Measurements from ENCODE around the gene PTEN.
A peak's percentile ranks its signal among the peaks of the same experiment; 100 is the strongest.
"Not testable (repeated sequence)": the region's sequence is repeated elsewhere in the genome, so short reads cannot be mapped to it uniquely, and the experiment has no call there.

PTEN gene

GRCh38 chr10:87846023-87846422, 17.4 kb upstream of the PTEN start:
- no peak for DNase-seq

DNA sequence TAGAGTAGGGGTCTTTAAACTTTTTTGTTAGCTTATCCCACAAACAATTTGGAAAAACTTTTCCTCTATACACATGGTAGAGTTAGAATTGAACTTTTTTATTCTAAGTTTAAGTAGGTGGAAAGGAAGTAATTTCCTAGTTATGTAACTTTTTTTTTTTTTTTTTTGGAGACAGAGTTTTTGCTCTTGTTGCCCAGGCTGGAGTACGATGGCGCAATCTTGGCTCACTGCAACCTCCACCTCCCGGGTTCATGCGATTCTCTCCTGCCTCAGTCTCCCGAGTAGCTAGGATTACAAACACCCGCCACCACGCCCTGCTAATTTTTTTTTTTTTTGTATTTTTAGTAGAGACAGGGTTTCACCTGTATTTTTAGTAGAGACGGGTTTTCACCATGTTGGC, 16.7 kb upstream of the PTEN start:
- DNase-seq, result not testable (repeated sequence)

- DNase-seq, result no peak
These were observed 15.9 kb upstream of the PTEN start for GRCh38 chr10:87847550-87847949.

GRCh38 chr10:87849001-87849400, 14.4 kb upstream of the PTEN start:
- no peak for DNase-seq

DNA sequence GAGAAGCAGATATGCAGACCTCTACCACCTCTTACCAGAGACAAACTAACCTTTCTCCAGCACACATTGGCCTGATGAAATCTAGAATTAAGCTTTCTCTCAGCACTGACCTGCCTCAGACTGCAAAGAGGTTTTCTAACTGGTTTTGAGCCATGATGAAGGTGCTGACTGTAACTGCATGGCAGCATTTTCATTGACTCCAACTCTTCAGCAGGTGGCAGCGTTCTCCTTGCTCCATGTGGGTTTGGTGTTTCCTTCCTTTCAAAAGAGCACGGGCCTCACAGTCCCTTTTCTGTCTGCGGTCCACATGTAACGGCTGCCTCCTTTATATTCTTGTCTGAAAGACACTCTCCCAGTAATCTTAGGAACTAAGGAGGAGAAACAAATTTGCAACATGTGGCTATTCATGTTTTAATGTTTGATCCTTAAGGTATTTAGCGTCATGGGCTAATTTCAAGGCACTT, 12.7 kb upstream of the PTEN start:
- DNase-seq, result peak in 1 of 2 donors; percentile 27

GRCh38 chr10:87852089-87852488, 11.3 kb upstream of the PTEN start:
- no peak for DNase-seq

DNA sequence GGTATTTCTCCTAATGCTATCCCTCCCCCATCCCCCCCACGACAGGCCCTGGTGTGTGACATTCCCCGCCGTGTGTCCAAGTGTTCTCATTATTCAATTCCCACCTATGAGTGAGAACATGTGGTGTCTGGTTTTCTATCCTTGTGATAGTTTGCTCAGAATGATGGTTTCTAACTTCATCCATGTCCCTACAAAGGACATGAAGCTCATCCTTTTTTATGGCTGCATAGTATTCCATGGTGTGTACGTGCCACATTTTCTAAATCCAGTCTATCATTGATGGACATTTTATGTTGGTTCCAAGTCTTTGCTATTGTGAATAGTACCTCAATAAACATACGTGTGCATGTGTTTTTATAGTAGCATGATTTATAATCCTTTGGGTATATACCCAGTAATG, 8.2 kb upstream of the PTEN start:
- not testable (repeated sequence) for DNase-seq

DNA sequence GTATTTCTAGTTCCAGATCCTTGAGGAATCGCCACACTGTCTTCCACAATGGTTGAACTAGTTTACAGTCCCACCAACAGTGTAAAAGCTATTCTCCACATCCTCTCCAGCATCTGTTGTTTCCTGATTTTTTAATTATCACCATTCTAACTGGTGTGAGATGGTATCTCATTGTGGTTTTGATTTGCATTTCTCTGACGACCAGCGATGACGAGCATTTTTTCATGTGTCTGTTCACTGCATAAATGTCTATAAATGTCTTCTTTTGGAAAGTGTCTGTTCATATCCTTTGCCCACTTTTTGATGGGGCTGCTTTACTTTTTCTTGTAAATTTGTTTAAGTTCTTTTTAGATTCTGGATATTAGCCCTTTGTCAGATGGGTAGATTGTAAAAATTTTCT, 7.8 kb upstream of the PTEN start:
- not testable (repeated sequence) for DNase-seq

GRCh38 chr10:87860156-87860795, 3.1 kb upstream of the PTEN start:
- peak; percentile 65 to 74 for DNase-seq

- no peak for DNase-seq
These were observed 2.5 kb upstream of the PTEN start for GRCh38 chr10:87860816-87861403.

DNA sequence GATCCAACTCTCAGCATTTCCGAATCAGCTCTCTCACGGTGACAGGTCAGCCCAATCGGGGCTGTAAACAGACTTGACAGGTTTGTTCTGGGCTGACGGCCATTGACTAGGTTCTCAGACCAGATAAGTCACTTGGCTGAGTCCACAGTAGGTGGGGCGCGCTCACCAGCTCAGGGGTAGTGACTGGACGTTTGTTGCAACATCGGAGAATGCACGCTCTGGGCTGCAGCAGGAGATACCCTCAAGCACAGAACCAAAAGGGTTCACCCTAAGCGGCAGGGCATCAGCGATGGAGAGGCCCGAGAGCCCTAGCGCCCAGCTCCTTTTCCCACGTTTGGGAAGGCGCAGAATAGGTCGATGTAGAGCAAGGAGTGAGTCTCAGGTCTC, 1.9 kb upstream of the PTEN start:
- peak; percentile 73 to 79 for DNase-seq

- DNase-seq, result peak; percentile 93 to 98
These were observed 1.3 kb upstream of the PTEN start for GRCh38 chr10:87861953-87862678.

GRCh38 chr10:87862679-87863052, 759 bp upstream of the PTEN start:
- DNase-seq, result peak in 1 of 2 donors; percentile 51

DNA sequence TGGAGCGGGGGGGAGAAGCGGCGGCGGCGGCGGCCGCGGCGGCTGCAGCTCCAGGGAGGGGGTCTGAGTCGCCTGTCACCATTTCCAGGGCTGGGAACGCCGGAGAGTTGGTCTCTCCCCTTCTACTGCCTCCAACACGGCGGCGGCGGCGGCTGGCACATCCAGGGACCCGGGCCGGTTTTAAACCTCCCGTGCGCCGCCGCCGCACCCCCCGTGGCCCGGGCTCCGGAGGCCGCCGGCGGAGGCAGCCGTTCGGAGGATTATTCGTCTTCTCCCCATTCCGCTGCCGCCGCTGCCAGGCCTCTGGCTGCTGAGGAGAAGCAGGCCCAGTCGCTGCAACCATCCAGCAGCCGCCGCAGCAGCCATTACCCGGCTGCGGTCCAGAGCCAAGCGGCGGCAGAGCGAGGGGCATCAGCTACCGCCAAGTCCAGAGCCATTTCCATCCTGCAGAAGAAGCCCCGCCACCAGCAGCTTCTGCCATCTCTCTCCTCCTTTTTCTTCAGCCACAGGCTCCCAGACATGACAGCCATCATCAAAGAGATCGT, 598 bp downstream of the PTEN start:
- DNase-seq, result not testable (repeated sequence)

- DNase-seq, result peak in 1 of 2 donors; percentile 20
These were observed 1.2 kb downstream of the PTEN start for GRCh38 chr10:87864496-87865059.

DNA sequence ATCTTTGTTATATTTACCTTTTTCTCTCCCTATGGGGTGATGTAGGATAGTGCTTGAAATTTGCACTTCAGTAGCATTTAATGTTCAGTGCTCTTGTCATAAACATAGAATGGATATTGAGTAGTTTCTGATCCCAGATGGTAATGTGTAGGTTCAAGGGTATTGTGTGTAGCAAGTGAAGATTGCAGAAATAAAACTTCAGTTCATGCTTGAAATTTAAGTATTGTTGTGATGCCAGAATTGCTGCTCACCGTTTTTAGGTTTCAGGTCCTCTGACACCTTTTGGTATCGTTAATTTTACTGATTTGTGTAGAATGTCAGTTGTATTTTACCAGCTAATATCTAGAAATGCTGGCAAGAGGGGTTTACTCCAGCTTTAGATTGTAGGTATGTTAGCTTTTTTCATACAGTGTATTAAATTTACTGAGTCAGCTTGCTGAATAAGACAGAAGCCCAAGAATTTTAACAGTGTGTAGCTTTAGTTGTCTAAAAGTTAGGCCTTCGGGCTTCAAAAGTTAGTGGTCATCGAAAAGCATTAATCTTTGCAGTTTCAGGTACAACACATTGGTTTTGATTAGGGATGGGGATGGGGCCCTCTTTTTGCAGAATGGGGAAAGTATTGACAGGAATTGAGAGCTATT, 1.9 kb downstream of the PTEN start:
- no peak for DNase-seq

- DNase-seq, result no peak
These were observed 3.1 kb downstream of the PTEN start for GRCh38 chr10:87866412-87866974.

GRCh38 chr10:87867453-87867852, 4.0 kb downstream of the PTEN start:
- no peak for DNase-seq

DNA sequence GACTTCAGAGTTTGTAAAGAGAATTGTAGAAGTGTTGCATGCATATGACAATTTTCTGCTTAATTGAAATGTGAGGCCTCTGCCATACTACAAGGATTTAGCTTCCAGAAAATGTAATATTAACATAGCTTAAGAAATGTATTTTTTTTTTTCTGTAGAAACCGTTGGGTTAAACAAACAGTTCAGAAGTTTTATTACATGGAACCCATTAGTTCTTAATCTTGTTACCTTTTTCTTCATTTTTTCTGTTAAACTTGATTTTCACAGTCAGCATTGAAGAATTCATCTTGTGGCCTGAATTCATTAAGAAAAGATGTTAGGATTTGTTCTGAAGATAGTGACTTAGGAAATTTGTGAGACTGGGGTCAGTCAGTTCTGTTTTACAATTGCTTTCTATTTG, 4.9 kb downstream of the PTEN start:
- no peak for DNase-seq

DNA sequence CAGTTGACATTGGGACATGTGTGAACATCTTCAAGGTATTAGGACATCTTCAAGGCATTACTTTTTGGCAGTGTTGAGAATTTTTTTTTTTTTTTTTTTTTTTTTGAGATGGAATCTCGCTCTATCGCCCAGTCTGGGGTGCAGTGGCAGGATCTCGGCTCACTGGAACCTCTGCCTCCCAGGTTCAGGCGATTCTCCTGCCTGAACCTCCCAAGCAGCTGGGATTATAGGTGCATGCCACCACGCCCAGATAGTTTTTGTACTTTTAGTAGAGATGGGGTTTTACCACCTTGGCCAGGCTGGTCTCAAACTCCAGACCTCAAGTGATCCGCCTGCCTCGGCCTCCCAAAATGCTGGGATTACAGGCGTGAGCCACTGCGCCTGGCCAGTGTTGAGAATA, 5.7 kb downstream of the PTEN start:
- DNase-seq, result not testable (repeated sequence)

- peak in 1 of 2 donors; percentile 48 for DNase-seq
These were observed 6.5 kb downstream of the PTEN start for GRCh38 chr10:87869773-87870551.

DNA sequence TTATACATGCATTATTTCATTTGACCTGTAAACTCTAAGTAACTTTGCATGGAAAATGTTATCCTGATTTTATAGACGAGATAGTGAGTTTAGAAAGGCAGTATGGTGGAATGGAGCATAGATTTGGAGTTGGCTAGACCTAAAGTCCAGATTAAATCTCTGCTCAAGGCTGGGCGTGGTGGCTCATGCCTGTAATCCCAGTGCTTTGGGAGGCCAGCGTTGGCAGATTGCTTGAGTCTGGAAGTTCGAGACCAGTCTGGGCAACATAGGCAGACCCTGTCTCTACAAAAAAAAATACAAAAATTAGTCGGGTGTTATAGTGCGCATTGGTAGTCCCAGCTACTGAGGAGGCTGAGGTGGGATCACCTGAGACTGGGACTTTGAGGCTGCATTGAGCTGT, 9.4 kb downstream of the PTEN start:
- DNase-seq, result no peak

All from inflammatory macrophage treated with lipopolysaccharide for 1 hour (primary cell).